AG08396 (cell line): Measurements from ENCODE around the gene NHLRC4.

Experiments
- DNase-seq: peaks from one replicate; pipeline ENCODE4 v3.0.0; 2012; ENCODE audit warnings: low spot score, mixed read lengths

Gene NHLRC4

DNA sequence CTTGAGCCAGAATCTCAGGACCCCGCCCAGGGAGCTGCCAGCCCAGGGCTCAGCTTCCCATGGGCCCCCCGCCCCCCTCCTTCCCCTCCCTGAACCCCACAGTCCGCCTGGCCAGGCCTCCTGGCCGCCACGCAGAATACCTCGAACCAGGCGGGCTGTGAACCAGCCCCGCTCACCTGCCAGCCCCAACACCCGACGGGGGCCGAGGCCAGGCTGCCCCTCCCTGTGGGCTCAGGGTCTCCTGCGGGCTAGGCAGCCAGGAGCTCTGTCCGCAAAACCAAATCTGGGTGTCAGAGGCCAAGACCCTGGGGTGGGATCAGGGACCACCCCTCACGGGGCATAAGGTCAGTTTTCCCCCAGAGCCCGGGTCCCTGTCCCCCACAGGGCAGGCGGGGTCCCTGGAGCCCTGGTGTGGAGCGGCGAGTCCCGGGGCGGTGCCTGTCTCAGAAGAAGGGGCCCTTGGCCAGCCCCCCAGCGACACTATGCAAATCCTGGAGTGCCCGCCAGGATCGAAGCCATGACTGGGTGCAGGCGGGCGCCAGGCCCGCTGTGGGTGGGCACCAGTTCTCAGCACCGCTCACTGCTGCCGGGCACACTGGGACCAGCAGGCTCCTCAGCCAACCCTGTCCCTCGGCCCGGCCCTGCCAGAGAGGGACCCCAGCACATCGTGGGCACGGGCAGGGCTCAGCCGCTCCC is 13.1 kb upstream of the NHLRC4 start:
- DNase-seq = no peak

DNA sequence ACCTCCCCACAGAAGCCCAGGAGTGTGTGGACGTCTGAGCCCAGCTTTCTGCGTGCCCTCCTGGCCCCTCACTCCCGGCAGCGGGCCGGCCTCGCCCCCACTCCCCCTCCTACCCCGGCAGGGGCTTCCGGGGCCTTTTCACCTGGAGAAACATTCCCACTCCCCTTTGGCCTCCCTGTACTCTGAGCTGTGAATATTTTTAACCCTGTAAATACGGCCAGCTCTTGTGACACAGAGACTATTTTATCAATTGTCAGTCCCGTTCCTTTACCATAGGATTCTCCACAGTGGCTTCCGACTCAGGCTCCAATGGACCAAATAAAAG is 12.5 kb upstream of the NHLRC4 start:
- DNase-seq = no peak

DNA sequence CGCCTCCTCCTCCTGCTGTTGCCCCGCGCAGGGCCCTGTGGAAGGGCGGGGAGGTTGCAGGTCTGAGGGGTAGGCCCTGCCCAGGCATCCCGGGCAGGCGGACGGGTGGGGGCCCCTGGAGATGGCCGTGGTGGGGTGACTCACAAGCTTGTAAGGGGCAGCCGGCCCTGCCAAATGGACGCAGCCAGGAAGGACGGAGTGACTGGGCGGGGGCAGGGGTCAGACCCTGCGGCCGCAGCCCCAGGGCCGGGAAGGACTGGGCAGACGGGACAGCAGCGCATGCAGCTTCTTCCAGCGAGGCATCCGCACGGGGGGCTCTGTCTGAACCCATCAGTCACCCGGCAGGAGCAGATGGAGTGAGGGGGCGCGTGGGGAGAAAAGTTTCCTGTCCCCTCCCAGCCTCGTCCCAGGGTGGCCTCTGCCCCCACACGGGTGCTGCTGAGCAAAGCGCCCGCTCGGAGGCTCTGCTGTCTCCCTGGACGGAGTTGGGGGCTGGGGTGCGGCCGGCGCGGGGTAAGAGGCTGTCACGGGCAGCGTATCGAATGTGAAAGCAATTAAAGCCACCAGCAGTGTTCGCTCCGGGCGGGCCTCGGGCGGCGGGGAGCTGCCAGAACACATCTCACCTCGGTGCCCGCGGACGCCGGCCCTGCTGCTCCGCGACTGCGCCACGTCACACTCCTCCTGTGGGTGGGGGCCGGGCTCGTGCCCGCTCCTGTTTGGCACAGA is 12.0 kb upstream of the NHLRC4 start:
- DNase-seq = no peak

- DNase-seq = no peak
These were observed 11.0 kb upstream of the NHLRC4 start for GRCh38 chr16:555528-556473.

DNA sequence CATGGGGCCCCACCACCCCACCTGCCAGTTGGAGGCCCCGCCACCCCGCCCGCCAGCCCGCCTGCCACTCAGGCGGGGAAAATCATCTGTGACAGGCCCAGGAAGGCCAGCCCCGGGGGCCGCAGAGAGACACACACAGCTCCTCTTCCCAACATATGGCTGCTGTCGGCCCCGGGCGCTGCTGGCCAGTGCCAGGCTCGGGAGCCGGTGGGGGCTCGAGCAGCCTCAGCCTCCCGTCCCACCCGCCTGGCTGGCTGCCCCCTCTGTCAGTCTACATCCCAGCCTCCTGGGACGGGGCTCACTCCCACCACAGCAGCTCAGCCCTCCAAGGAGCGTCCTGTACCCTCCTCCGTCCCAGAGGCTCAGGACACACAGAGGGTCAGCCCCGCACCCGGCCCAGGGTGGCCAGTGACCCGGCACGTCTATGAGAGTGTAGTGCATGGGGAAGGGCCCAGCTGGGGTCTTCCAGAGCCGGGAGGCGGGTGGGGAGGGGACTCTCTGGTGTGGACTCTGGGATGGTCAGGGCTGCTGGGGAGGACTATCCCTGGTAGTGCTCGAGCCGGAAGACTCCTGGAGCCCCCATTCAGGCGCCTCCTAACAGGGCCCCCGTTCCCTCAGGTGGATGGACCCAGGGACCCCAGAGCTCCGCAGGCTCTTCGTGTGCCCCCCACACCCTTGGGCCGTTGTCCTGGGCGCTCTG is 10.2 kb upstream of the NHLRC4 start:
- no peak for DNase-seq

- DNase-seq = no peak
These were observed 9.1 kb upstream of the NHLRC4 start for GRCh38 chr16:557463-558297.

GRCh38 chr16:558298-559020 is 8.3 kb upstream of the NHLRC4 start:
- DNase-seq = no peak

- no peak for DNase-seq
These were observed 7.8 kb upstream of the NHLRC4 start for GRCh38 chr16:559021-559380.

DNA sequence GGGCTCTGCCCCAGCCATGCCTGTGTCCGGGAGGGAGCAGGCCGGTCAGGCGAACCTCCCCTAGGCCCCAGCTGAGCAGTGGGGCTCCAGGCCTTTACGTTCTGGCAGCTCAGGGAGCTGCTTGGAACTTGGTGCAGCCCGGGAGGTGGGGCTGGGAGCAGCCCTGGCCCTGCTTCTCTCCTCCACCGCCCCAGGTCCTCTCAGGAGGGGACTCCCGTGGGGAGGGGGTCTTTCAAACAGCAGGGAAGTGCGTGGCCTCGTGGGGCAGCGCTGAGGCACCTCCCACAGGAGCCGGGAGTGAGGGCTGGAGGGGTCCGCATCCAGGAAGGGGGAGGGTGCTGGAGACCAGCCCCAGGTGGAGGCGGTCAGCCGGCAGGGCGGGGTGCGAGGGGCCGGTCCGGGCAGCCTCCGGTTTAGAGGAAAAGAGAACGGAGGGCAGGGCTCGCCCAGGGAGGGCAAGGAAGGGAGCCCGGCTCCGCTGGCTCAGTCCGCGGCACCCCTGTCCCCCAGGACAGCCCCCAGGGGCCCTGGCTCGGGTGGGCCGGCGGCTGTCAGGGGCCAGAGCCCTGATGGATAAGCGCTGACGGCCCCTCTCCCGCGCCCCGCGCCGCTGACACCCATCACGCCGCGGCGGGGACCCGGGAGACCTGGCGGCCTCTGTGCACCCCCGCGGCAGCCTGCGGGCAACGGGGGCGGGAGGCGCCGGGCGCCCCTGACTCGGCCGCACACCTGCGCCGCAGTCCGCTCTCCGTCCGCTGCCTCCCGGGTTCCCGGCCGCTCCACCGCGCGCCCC is 7.2 kb upstream of the NHLRC4 start:
- DNase-seq = no peak

- no peak for DNase-seq
These were observed 6.6 kb upstream of the NHLRC4 start, which contains the start of gene PRR35 for GRCh38 chr16:560204-560700. TSS of gene PRR35 (plus strand) at chr16:560394. CDS start at chr16:563295, 2,901 bp downstream.

- no peak for DNase-seq
These were observed 5.9 kb upstream of the NHLRC4 start for GRCh38 chr16:560701-561412.

- DNase-seq = no peak
These were observed 5.4 kb upstream of the NHLRC4 start for GRCh38 chr16:561413-561794.

GRCh38 chr16:561957-562938 is 4.6 kb upstream of the NHLRC4 start:
- no peak for DNase-seq

- DNase-seq = no peak
These were observed 3.6 kb upstream of the NHLRC4 start for GRCh38 chr16:563072-563644.

DNA sequence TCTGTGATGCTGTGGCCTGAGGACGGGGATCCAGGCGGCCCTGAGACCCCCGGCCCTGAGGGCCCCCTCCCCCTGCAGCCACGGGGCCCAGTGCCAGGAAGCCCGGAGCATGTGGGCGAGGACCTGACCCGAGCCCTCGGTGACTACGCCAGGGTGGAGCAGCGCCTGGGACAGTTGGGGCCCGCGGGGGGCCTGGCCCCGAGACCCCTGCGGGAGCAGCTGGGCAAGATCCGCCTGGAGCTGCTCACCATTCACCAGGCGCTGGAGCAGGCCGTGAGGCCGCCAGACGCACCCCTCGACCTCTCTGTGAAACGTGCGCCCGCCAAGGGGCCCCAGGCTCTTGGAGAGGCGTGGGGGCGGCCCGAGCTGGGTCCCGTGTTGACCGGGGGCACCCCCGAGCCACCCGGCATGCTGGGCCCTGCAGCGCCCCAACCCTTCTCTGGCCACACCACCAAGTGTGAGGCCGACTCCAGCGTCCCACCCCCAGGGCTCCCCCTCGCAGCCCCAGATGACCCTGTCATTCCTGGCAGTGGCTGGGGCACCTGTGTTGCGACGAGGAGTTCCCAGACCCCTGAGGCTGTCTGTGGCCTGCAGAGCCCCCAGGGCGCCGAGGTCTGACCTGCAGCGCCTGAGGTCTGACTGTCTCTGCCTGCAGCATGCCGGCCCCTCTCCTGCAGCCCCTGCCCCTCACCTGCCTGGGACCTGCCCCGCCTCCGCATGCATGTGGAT is 2.0 kb upstream of the NHLRC4 start:
- no peak for DNase-seq
